Upper lobe of right lung (tissue), 1 donor: ENCODE data around the gene LRRC2. TPM values are rescaled to one million over a fixed set of nuclear protein-coding genes. Genes with fewer than 3 reads are reported as not detected.

Experiments used
- ATAC-seq: fragments of 200-7000 bp; cut with Tn5 transposase; one replicate; pipeline ENCODE4 v1.9.1; 2020; ENCODE audit warnings: mild to moderate bottlenecking, moderate library complexity
- DNase-seq: peaks from one replicate; pipeline ENCODE4 v3.0.0-alpha.2; 2020
- H3K27ac ChIP-seq: fragments of 200-600 bp; one replicate; pipeline ENCODE4 v1.8.0; 2022
- H3K27me3 ChIP-seq: fragments of 200-600 bp; one replicate; pipeline ENCODE4 v1.8.0; 2022; ENCODE audit warnings: mild to moderate bottlenecking
- H3K36me3 ChIP-seq: fragments of 200-600 bp; one replicate; pipeline ENCODE4 v1.8.0; 2022
- H3K4me1 ChIP-seq: fragments of 200-600 bp; one replicate; pipeline ENCODE4 v1.8.0; 2022
- H3K4me3 ChIP-seq: fragments of 200-600 bp; one replicate; pipeline ENCODE4 v1.8.0; 2022; ENCODE audit warnings: mild to moderate bottlenecking
- H3K9me3 ChIP-seq: fragments of 200-600 bp; one replicate; pipeline ENCODE4 v1.8.0; 2022
- intact Hi-C: fragments of 100-400 bp; cut with DNase I; formaldehyde crosslinking; loops from one replicate; pipeline ENCODE4 v1.11.0; 2022
- total RNA-seq: library from RNA; stranded (reverse); fragmentation: NEBNext Ultra II Directional; extraction: Animal tissue kit (Norgen Biotek cat#: 25700); gene quantifications from one replicate; pipeline ENCODE4 v1.2.1, GENCODE V29; 2021
- TF ChIP-seq, protein P1 (sequence below): fragments of 200-600 bp; IDR thresholded peaks from one replicate; pipeline ENCODE4 v1.8.0; 2022; ENCODE audit warnings: antibody characterized with exemption
- donor health status: DM: no; HTN: yes; CAD: no; lungs with severe emphysema.

Gene LRRC2
- total RNA-seq, 1 donor from 2014 or later = 2.9 TPM

DNA sequence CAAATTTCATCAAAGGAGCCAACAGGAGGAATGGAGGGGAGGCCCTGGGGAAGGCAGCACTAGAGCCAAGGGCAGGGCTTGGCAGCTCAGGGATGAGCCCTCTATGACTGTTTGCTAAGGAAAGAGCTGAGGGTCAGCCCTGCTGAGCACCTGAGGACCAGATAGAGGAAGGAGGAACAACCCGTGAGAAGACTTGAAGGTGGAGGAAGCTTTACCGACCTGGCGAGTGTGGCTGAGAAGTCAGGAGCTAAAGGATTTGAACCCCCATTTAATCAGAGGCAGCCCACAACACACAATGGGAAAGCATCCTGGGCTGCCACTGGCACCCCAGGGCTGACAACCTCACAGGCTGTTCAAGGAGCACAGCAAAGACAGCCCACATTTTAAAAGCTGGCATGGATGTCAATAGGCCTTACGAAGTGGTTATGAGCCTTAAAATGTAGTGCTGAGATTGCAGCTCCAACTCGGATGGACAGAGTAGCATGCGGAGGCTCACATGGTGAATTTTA is 20.7 kb upstream of the LRRC2 start:
- intact Hi-C loops = no loop called here
- no peaks in the 10 kb centered on the region for H3K4me1 ChIP-seq
- no peaks in the 10 kb centered on the region for H3K9me3 ChIP-seq
- H3K36me3 ChIP-seq = no peaks in the 10 kb centered on the region
- DNase-seq = no peak
- H3K4me3 ChIP-seq = no peak overlapping the region
- ATAC-seq = no peak
- no peaks in the 10 kb centered on the region for H3K27me3 ChIP-seq
- TF ChIP-seq, protein P1, sequence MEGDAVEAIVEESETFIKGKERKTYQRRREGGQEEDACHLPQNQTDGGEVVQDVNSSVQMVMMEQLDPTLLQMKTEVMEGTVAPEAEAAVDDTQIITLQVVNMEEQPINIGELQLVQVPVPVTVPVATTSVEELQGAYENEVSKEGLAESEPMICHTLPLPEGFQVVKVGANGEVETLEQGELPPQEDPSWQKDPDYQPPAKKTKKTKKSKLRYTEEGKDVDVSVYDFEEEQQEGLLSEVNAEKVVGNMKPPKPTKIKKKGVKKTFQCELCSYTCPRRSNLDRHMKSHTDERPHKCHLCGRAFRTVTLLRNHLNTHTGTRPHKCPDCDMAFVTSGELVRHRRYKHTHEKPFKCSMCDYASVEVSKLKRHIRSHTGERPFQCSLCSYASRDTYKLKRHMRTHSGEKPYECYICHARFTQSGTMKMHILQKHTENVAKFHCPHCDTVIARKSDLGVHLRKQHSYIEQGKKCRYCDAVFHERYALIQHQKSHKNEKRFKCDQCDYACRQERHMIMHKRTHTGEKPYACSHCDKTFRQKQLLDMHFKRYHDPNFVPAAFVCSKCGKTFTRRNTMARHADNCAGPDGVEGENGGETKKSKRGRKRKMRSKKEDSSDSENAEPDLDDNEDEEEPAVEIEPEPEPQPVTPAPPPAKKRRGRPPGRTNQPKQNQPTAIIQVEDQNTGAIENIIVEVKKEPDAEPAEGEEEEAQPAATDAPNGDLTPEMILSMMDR = no peak
- no peak overlapping the region for H3K27ac ChIP-seq

DNA sequence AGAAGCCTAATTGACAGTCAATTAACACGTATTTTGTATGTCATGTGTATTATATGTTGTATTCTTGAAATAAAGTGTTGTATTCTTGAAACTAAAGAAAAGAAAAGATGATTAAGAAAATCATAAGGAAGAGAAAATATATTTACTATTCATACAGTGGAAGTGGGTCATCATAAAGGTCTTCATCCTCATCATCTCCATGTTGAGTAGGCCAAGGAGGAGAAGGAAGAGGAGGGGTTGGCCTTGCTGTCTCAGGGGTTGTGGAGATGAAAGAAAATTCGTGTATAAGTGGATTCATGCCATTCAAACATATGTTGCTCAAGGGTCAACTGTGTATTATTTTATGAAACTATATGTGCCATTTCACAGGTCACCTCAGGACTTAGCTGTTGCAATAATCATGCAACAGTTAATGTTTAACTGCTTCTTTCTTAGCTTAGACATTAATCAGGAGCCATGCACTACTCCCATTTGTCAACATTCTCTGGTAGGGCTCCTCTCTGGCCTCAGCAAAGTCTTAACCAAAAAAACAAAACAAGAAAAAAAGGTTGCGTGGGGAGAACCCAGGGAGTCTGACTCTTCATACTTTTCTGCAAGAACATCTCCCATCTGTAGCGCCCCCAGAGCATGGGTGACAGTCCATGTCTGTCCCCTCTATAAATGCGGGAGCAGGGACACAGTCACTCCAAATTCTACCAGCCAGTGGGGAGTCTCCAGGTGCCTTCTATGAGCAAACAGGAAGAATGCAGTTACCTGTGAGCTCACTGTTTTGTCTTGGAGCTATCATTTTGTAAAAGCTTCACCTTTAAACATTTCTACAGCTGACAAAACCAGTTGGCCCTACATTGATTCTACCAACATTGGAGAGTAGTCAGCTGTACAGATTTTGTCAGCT is 19.9 kb upstream of the LRRC2 start:
- ATAC-seq (peak; percentile 51), DNase-seq (no peak)
- Histone ChIP-seq H3K4me3 (no peak overlapping the region), H3K9me3 (no peaks in the 10 kb centered on the region), H3K4me1 (no peaks in the 10 kb centered on the region), H3K36me3 (no peaks in the 10 kb centered on the region), H3K27ac (no peak overlapping the region), H3K27me3 (no peaks in the 10 kb centered on the region)
- intact Hi-C loops = no loop called here
- TF ChIP-seq, protein P1 = no peak

DNA sequence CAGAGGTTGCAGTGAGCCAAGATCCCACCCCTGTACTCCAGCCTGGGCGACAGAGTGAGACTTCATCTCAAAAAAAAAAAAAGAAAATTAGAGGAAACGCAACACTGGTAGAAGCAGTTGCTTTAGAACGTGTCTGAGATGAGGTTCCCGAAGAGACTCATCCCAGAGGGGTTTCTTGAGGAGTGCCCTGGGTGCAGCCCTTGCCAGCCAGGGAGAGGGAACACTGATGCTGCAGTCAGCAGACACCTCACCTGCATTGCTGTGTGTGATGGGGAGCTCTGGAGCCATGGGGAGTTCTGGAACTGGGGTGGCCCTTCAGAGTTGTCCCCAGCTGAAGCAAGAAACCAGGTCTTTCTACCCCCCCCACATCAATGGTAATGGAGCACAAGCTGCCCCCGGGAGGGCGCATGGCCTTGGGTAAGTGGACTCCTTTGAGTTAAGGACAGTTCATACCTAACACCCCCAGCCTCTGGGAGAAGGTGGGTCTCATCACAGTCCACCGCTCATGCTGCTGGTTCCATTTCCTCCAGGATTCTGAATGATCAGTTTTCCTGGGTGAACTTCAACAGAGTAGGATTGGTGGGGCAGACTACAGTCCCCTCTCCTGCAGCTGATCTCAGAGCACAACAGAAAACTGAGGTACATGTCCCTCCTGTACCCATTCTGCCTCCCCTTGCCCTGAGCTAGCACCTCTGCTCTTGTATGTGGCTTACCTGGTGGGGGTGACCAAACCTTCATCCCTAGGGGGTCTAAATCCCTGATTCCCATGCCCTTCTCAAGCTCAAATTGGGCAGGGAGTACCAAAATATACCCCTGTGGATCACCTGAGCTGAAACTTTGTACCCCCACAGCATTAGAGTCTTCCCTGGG is 18.7 kb upstream of the LRRC2 start:
- Histone ChIP-seq H3K9me3 (no peaks in the 10 kb centered on the region), H3K4me3 (no peak overlapping the region), H3K36me3 (no peaks in the 10 kb centered on the region), H3K27ac (no peak overlapping the region), H3K27me3 (no peaks in the 10 kb centered on the region), H3K4me1 (no peaks in the 10 kb centered on the region)
- intact Hi-C loops = no loop called here
- DNase-seq (no peak), ATAC-seq (no peak)
- TF ChIP-seq, protein P1 = no peak

DNA sequence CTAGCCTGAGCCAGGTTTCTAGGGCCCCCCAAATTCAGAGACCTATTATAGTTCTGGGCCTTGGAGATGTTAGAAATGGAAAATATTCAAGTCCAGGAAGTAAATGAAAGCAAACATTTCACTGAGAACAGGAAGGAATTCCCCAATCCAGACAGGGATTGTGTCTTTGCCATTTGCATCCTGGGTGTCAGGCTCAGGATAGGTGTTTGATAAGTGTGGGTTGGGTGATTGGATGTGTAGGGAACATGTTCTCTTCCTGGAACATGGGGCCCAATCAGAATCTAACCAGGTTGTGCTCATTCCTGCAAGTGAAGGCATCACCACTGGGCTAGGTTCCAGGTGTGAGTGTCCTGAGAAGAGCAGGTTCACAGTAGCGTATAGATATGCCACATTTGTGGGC is 14.6 kb upstream of the LRRC2 start:
- DNase-seq (no peak), ATAC-seq (no peak)
- no peaks in the 10 kb centered on the region for H3K9me3 ChIP-seq
- peaks cover 4% of the 10 kb centered on the region for H3K4me1 ChIP-seq
- no peaks in the 10 kb centered on the region for H3K27me3 ChIP-seq
- TF ChIP-seq, protein P1 = no peak
- intact Hi-C loops = no loop called here
- H3K27ac ChIP-seq = no peak overlapping the region
- no peak overlapping the region for H3K4me3 ChIP-seq
- no peaks in the 10 kb centered on the region for H3K36me3 ChIP-seq

DNA sequence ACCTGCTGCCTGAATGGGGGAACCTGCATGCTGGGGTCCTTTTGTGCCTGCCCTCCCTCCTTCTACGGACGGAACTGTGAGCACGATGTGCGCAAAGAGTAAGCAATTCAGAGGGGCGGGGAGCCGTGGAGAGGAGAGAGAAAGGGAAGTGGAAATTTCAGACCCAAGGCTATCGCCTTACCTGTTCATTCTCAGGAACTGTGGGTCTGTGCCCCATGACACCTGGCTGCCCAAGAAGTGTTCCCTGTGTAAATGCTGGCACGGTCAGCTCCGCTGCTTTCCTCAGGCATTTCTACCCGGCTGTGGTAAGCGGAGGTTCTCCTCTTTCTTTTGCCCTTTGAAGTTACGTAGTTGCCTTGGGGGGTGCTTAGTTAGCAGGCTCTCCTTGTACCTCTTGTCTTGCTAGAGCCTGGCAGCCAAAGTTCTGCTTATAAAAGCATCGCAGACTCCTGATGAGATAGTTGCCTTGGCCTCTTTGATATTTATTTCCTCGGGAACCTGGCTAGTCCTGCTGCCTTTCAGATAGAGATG is 13.7 kb upstream of the LRRC2 start:
- H3K9me3 ChIP-seq = no peaks in the 10 kb centered on the region
- H3K4me1 ChIP-seq = peaks cover 4% of the 10 kb centered on the region
- no peak overlapping the region for H3K4me3 ChIP-seq
- DNase-seq = no peak
- ATAC-seq = no peak
- intact Hi-C loops = no loop called here
- no peaks in the 10 kb centered on the region for H3K36me3 ChIP-seq
- TF ChIP-seq, protein P1 = no peak
- H3K27ac ChIP-seq = no peak overlapping the region
- H3K27me3 ChIP-seq = no peaks in the 10 kb centered on the region
